Ishikawa (cell line): Measurements from ENCODE around the gene DNPEP.

Experiments used
- CREB1 ChIP-seq: IDR thresholded peaks from 2 replicates; pipeline ENCODE4 v1.6.1; 2012; ENCODE audit warnings: low read depth
- EGR1 ChIP-seq: IDR thresholded peaks from 2 replicates; pipeline ENCODE4 v1.6.1; 2012
- EP300 ChIP-seq: IDR thresholded peaks from 2 replicates; pipeline ENCODE4 v1.6.1; 2012; ENCODE audit warnings: borderline replicate concordance
- FOXM1 ChIP-seq: IDR thresholded peaks from 2 replicates; pipeline ENCODE4 v1.6.1; 2012; ENCODE audit warnings: low read depth, borderline replicate concordance
- MAX ChIP-seq: IDR thresholded peaks from 2 replicates; pipeline ENCODE4 v1.6.1; 2012
- NFIC ChIP-seq: IDR thresholded peaks from 2 replicates; pipeline ENCODE4 v1.6.1; 2012
- RAD21 ChIP-seq: IDR thresholded peaks from 2 replicates; pipeline ENCODE4 v1.6.1; 2012; ENCODE audit warnings: low read depth
- TAF1 ChIP-seq: IDR thresholded peaks from 2 replicates; pipeline ENCODE4 v1.6.1; 2012; ENCODE audit warnings: low read depth, mild to moderate bottlenecking
- TCF12 ChIP-seq: IDR thresholded peaks from 2 replicates; pipeline ENCODE4 v1.6.1; 2012; ENCODE audit warnings: low read depth
- TEAD4 ChIP-seq: IDR thresholded peaks from 2 replicates; pipeline ENCODE4 v1.6.1; 2012
- YY1 ChIP-seq: IDR thresholded peaks from 2 replicates; pipeline ENCODE4 v1.6.1; 2012; ENCODE audit warnings: low read depth
- TF ChIP-seq, protein P1 (sequence below): IDR thresholded peaks from 2 replicates; pipeline ENCODE4 v1.6.1; 2012; ENCODE audit warnings: low read depth, mild to moderate bottlenecking

- TF ChIP-seq TEAD4 (no peak), RAD21 (no peak), MAX (no peak), EP300 (no peak), CREB1 (no peak), FOXM1 (no peak), TAF1 (no peak), EGR1 (no peak), NFIC (no peak), YY1 (no peak), TCF12 (no peak)
- TF ChIP-seq, protein P1, sequence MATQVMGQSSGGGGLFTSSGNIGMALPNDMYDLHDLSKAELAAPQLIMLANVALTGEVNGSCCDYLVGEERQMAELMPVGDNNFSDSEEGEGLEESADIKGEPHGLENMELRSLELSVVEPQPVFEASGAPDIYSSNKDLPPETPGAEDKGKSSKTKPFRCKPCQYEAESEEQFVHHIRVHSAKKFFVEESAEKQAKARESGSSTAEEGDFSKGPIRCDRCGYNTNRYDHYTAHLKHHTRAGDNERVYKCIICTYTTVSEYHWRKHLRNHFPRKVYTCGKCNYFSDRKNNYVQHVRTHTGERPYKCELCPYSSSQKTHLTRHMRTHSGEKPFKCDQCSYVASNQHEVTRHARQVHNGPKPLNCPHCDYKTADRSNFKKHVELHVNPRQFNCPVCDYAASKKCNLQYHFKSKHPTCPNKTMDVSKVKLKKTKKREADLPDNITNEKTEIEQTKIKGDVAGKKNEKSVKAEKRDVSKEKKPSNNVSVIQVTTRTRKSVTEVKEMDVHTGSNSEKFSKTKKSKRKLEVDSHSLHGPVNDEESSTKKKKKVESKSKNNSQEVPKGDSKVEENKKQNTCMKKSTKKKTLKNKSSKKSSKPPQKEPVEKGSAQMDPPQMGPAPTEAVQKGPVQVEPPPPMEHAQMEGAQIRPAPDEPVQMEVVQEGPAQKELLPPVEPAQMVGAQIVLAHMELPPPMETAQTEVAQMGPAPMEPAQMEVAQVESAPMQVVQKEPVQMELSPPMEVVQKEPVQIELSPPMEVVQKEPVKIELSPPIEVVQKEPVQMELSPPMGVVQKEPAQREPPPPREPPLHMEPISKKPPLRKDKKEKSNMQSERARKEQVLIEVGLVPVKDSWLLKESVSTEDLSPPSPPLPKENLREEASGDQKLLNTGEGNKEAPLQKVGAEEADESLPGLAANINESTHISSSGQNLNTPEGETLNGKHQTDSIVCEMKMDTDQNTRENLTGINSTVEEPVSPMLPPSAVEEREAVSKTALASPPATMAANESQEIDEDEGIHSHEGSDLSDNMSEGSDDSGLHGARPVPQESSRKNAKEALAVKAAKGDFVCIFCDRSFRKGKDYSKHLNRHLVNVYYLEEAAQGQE = no peak
Measured at GRCh38 chr2:219385958-219386520, 1.7 kb downstream of the DNPEP start.
